Measurements from ENCODE around the gene TLR9.

DNA sequence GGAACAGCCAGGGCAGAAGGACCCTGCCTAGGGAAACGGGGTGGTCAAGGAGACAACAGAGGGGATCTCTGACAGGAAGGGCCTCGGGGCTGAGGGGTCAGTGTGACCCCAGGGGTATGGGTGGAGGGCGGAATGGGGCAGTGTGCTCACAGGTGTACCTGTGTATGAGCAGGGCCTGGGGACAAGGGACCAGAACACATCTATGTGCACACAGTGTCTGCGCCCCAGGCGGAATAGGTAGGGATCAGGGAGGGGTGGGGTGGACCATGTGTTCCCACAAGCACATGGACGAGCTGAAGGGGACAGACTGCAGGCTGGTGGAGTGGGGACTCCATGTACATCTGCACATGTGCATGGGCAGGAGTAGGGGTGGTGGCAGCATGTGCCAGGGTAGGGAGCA is 5.0 kb upstream of the TLR9 start:
- TF ChIP-seq CTBP1 (IDR thresholded peaks at IDR 0.05; ENCODE audit: borderline replicate concordance) (no peak), ELF4 (IDR thresholded peaks at IDR 0.05) (no peak), ARNT (IDR thresholded peaks at IDR 0.05) (no peak), SP1 (IDR thresholded peaks at IDR 0.05) (no peak), TARDBP (IDR thresholded peaks at IDR 0.05) (no peak), FOXM1 (IDR thresholded peaks at IDR 0.05; ENCODE audit: borderline replicate concordance) (no peak), SUZ12 (IDR thresholded peaks at IDR 0.05) (no peak), FOXK2 (IDR thresholded peaks at IDR 0.05) (no peak), L3MBTL2 (conservative IDR thresholded peaks at IDR 0.05) (no peak), ZNF384 (IDR thresholded peaks at IDR 0.05) (no peak), NFRKB (IDR thresholded peaks at IDR 0.05) (no peak), LEF1 (IDR thresholded peaks at IDR 0.05; ENCODE audit: borderline replicate concordance) (no peak), FOXA1 (IDR thresholded peaks at IDR 0.05) (no peak), HDGF (IDR thresholded peaks at IDR 0.05; ENCODE audit: borderline replicate concordance) (no peak)

Measured in HEK293T (cell line).